IPS DF 6.9 (cell line): Measurements from ENCODE around the gene TNKS1BP1.

ENCODE experiments used
- DNase-seq: peaks from one replicate; pipeline ENCODE4 v3.0.0-alpha.2; 2013; ENCODE audit warnings: low read depth, low spot score
- H3K27ac ChIP-seq: one replicate; pipeline ENCODE4 v1.5.1; 2013; ENCODE audit warnings: low read length, control low read depth
- H3K27me3 ChIP-seq: 2 replicates; pipeline ENCODE4 v1.6.1; 2013; ENCODE audit warnings: mild to moderate bottlenecking, low read length; ENCODE audit not compliant: control insufficient read depth, insufficient read depth
- H3K36me3 ChIP-seq: 2 replicates; pipeline ENCODE4 v1.6.1; 2013; ENCODE audit warnings: low read length; ENCODE audit not compliant: control insufficient read depth, insufficient read depth
- H3K4me1 ChIP-seq: 2 replicates; pipeline ENCODE4 v1.6.1; 2013; ENCODE audit warnings: low read length; ENCODE audit not compliant: control insufficient read depth, insufficient read depth
- H3K4me3 ChIP-seq: 2 replicates; pipeline ENCODE4 v1.5.1; 2013; ENCODE audit warnings: mild to moderate bottlenecking, low read length
- H3K9me3 ChIP-seq: 2 replicates; pipeline ENCODE4 v1.6.1; 2013; ENCODE audit warnings: low read length, inconsistent platforms; ENCODE audit not compliant: control insufficient read depth, insufficient read depth
- WGBS: extraction: QIAGEN DNeasy Blood & Tissue Kit; methylation state at CpG from one replicate; pipeline ENCODE4 v1.1.7; 2013; ENCODE audit warnings: mixed read lengths, missing lambda C conversion rate; ENCODE audit not compliant: insufficient read length, insufficient coverage; 5-methylcytosine and 5-hydroxymethylcytosine counted together

Gene TNKS1BP1

DNA sequence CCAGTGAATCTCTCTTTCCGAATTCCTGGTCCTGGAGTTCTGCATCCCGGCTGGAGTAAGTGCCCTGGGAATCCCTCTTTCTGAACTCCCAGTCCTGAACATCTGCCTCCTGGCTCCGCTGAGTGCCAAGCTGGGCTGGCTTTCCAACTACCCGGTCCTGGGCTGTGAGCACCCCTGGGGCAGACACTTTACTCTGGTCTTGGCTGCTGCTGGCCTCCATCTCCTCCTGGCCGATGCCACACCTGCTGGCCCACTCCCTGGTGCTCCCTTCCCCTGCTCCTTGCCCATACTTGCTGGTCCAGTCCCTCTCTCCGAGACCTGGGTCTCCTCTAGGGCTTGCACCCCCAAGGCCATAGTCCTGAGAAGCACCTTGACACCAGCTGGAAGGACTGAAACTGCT lies 14.7 kb downstream of the TNKS1BP1 start:
- Histone ChIP-seq H3K27me3 (no peaks in the 10 kb centered on the region), H3K4me3 (no peak overlapping the region), H3K4me1 (peaks cover 11% of the 10 kb centered on the region), H3K36me3 (peaks cover 37% of the 10 kb centered on the region), H3K9me3 (no peaks in the 10 kb centered on the region), H3K27ac (no peak overlapping the region)
- DNase-seq: no peak
- no CpG with 5 or more reads among the region's 6 CpGs for WGBS

DNA sequence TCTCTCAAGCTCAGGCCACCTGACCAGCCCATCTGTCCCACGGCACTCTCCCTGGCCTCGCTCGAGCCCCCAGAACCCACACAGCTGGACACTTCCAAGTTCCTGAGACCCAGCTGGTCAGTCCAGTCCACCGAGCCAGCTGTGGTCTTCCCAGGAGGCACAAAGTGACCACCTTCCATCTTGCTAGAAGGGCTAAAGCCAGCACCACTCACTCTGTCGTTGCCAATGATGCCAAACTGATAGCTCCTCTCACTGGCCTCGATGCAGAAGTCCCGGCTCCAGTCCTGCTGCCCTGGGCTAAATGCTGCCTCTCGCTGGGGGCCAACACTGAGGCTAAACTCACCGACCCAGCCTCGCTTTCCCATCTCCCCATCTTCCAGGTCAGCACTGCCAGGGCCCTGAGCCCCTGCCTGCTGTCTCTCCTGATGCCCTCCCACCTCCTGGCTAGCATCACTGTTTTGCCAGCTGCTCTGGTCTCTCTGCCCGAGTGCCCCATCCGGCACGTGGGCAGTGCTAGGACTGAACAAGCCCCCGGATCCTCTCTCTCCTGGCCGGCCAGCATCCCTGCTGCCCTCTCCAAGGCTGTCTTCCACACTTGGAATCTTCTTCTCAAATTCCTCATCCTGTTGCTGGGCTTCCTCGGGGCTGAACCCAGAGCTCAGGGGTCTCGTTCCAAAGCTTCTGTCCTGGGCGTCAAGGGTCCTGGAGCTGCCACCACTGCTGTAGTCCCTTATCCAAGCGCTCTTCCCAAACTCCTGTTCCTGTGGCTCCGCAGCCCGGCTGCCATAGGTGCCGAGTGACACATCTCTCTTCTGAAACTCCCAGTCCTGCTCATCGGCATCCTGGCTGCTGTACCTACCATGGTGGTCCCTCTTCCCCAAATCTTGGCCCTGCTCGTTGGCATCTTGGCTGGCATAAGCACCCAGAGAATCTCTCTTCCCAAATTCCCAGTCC lies 15.4 kb downstream of the TNKS1BP1 start:
- DNase-seq: no peak
- peaks cover 31% of the 10 kb centered on the region for H3K36me3 ChIP-seq

DNA sequence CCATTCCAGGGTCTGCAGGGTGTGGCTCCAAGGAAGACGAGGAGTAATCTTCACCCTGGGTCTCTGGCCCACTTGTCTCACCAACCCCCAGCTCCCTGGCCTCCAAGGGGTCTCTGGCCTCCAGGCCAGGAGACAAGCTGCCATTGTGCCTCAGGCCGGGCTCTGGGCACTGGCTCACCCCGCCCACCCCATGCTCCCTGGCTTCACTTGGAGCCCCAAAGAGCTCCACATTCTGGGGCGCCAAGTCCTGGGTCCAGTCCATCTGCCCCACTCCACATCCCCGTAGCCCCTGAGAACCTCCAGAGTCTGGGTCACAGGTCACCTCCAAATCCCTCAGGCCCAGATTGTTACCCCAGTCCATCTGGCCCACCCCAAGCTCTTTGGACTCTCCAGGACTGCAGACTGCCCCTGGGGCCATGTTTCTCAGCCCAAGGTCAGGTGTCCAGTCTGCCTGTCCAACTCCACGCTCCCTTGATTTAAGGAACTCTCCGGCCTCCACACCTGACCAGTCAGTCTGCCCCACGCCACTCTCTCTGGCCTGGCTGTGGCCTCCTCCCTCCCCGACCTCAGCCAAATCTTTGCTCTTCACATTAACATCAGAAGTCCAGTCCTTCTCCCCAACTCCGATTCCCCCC lies 16.2 kb downstream of the TNKS1BP1 start:
- no peaks in the 10 kb centered on the region for H3K9me3 ChIP-seq
- no peak overlapping the region for H3K4me3 ChIP-seq
- H3K27me3 ChIP-seq: no peaks in the 10 kb centered on the region
- peaks cover 27% of the 10 kb centered on the region for H3K36me3 ChIP-seq
- no peak for DNase-seq
- WGBS: no CpG with 5 or more reads among the region's 10 CpGs
- no peak overlapping the region for H3K27ac ChIP-seq
- peaks cover 7% of the 10 kb centered on the region; the same call in 1 of the 2 replicates for H3K4me1 ChIP-seq

More for the DNA sequence above, 15.4 kb downstream of the TNKS1BP1 start:
- Histone ChIP-seq H3K27me3 (no peaks in the 10 kb centered on the region), H3K9me3 (no peaks in the 10 kb centered on the region), H3K4me3 (no peak overlapping the region), H3K27ac (no peak overlapping the region), H3K4me1 (peaks cover 10% of the 10 kb centered on the region)
- no CpG with 5 or more reads among the region's 24 CpGs for WGBS

GRCh38 chr11:57307666-57308270 lies 17.0 kb downstream of the TNKS1BP1 start:
- WGBS: no CpG with 5 or more reads among the region's 7 CpGs
- peaks cover 21% of the 10 kb centered on the region for H3K36me3 ChIP-seq

DNA sequence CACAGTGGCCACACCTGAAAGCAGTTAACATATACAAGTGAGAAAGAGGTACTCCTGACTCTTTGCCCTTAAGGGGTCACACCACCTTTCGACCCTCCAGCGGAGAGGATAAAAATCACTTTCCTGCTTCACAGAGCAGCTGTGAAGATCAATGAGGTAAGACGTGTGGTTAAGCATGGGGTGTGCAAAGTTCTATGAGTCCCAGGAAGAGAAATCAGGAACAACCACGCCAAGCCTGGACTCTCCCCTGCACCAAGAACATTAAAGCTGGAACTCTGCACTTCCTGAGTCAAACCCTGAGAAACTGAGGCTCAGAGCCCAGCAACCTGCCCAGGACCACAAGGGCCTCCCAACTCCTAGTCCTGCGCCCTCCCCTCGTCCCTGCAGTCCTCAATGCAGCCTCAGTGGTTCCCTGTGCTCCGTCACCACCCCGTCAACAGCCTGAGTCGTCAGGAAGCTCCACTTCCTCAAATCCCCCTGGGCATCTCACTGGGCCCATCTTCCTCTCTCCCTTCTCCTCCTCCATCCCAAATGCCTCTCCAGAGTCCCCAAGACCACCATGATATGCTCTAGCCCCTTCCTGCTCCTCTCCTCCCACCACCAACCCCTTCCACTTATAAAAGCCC lies 17.7 kb downstream of the TNKS1BP1 start:
- WGBS: no CpG with 5 or more reads among the region's 9 CpGs
- H3K9me3 ChIP-seq: no peaks in the 10 kb centered on the region
- peaks cover 7% of the 10 kb centered on the region; the same call in 1 of the 2 replicates for H3K4me1 ChIP-seq
- H3K27ac ChIP-seq: no peak overlapping the region
- no peaks in the 10 kb centered on the region for H3K27me3 ChIP-seq
- peaks cover 20% of the 10 kb centered on the region for H3K36me3 ChIP-seq
- no peak for DNase-seq
- no peak overlapping the region for H3K4me3 ChIP-seq

More at GRCh38 chr11:57307666-57308270, 17.0 kb downstream of the TNKS1BP1 start:
- Histone ChIP-seq H3K4me3 (no peak overlapping the region), H3K9me3 (no peaks in the 10 kb centered on the region), H3K4me1 (peaks cover 7% of the 10 kb centered on the region; the same call in 1 of the 2 replicates), H3K27me3 (no peaks in the 10 kb centered on the region), H3K27ac (no peak overlapping the region)
- DNase-seq: no peak

DNA sequence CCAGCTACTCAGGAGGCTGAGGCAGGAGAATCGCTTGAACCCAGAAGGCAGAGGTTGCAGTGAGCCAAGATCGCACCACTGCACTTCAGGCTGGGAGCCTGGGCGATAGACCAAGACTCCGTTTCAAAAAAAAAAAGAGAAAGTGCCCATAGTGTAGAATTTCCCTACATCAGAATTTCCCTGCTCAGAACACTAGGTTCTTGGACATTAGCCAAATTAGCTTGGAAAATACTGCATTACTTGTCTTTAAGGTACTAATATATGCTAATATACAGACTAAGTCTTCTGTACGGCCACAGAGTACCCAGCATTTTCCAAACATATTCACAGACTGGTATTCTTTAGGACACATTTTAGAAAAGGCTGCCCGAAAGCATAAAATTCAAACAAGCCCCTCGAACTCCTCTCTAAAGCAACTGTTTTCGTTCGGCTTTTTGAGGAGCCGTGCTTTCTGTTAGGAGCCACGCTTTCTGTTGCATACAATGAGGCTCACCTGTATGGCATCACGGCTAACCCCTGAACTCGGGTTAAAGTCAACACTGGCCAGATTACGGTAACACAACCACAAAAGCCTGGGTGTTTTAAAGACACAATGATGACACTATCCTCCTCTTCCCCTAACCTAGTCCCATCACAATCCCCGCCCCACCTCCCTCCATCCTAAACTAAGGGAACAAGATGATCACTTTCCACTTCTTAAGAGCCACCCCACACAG lies 18.4 kb downstream of the TNKS1BP1 start:
- Histone ChIP-seq H3K9me3 (no peaks in the 10 kb centered on the region), H3K27ac (no peak overlapping the region)
- no CpG with 5 or more reads among the region's 15 CpGs for WGBS

GRCh38 chr11:57305523-57305922 lies 19.2 kb downstream of the TNKS1BP1 start:
- H3K27me3 ChIP-seq: no peaks in the 10 kb centered on the region
- H3K4me1 ChIP-seq: no peaks in the 10 kb centered on the region
- peaks cover 35% of the 10 kb centered on the region for H3K36me3 ChIP-seq
- no peak for DNase-seq
- WGBS: no CpG with 5 or more reads among the region's 8 CpGs
- no peak overlapping the region for H3K4me3 ChIP-seq
- H3K27ac ChIP-seq: no peak overlapping the region
- no peaks in the 10 kb centered on the region for H3K9me3 ChIP-seq

More for the DNA sequence above, 18.4 kb downstream of the TNKS1BP1 start:
- H3K4me1 ChIP-seq: peaks cover 4% of the 10 kb centered on the region; the same call in 1 of the 2 replicates
- DNase-seq: no peak
- H3K4me3 ChIP-seq: no peak overlapping the region
- peaks cover 27% of the 10 kb centered on the region for H3K36me3 ChIP-seq
- H3K27me3 ChIP-seq: no peaks in the 10 kb centered on the region

- Histone ChIP-seq H3K27ac (no peak overlapping the region), H3K4me3 (no peak overlapping the region), H3K36me3 (peaks cover 36% of the 10 kb centered on the region), H3K4me1 (no peaks in the 10 kb centered on the region), H3K27me3 (no peaks in the 10 kb centered on the region), H3K9me3 (no peaks in the 10 kb centered on the region)
- no peak for DNase-seq
- WGBS: 100% methylated on average over 2 of the region's 8 CpGs
Measured at GRCh38 chr11:57303990-57304579, 20.7 kb downstream of the TNKS1BP1 start.

DNA sequence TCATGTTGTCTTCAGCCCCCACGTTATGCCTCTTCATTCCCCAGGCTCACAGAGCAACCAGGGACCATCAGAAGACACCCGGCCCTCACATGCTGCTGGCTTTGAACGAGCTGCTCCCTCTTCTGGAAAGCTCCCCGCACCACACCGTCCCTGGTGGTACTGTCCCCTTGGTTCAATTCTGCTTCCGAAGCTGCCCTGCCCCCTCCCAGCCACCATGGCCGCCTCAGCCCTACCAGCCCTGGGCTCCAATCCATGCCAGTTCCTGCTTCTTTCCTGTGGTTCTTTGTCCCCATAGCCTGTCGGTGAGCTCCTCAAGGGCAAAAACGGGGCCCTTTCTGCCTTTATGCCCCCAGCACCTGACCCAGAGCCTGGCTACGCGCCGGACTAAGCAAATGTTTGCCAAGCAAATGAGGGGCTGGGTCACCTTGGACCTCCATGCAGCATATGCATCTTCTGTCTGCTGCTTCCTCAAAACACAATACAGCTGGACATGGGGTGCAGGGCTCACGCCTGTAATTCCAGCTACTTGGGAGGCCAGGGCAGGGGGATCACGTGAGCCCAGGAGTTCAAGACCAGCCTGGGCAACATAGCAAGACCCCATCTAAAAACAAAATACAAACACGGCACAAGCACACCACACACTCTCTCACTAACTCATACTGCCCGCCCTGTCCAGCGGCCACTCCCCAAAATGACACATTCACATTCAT lies 21.3 kb downstream of the TNKS1BP1 start:
- no CpG with 5 or more reads among the region's 17 CpGs for WGBS
- Histone ChIP-seq H3K27me3 (no peaks in the 10 kb centered on the region), H3K9me3 (no peaks in the 10 kb centered on the region), H3K27ac (no peak overlapping the region), H3K4me3 (no peak overlapping the region), H3K36me3 (peaks cover 31% of the 10 kb centered on the region), H3K4me1 (no peaks in the 10 kb centered on the region)
- DNase-seq: no peak
